ENCODE results near the gene CTNNA1.

CTNNA1 gene

GRCh38 chr5:138930371-138931097 is 177.3 kb downstream of the CTNNA1 start:
- DNase-seq (ENCODE audit: low read depth): no peak

GRCh38 chr5:138932171-138932810 is 179.1 kb downstream of the CTNNA1 start:
- no peak for DNase-seq (ENCODE audit: low read depth)

- no peak for DNase-seq (ENCODE audit: low read depth)
Observed at GRCh38 chr5:138933522-138934290, 180.5 kb downstream of the CTNNA1 start.

- no peak for DNase-seq (ENCODE audit: low read depth)
Observed at GRCh38 chr5:138934971-138935370, 181.7 kb downstream of the CTNNA1 start.

- DNase-seq (ENCODE audit: low read depth): no peak
Observed at GRCh38 chr5:138935466-138935865, 182.2 kb downstream of the CTNNA1 start.

GRCh38 chr5:138936225-138936967 is 183.2 kb downstream of the CTNNA1 start:
- DNase-seq (ENCODE audit: low read depth): no peak

GRCh38 chr5:138936968-138937345 is 183.7 kb downstream of the CTNNA1 start:
- DNase-seq (ENCODE audit: low read depth): no peak

- no peak for DNase-seq (ENCODE audit: low read depth)
Observed at GRCh38 chr5:138937392-138938387, 184.5 kb downstream of the CTNNA1 start.

- no peak for DNase-seq (ENCODE audit: low read depth)
Observed at GRCh38 chr5:138938526-138938925, 185.3 kb downstream of the CTNNA1 start.

GRCh38 chr5:138942066-138942465 is 188.8 kb downstream of the CTNNA1 start:
- no peak for DNase-seq (ENCODE audit: low read depth)

- DNase-seq (ENCODE audit: low read depth): no peak
Observed at GRCh38 chr5:138942861-138943260, 189.6 kb downstream of the CTNNA1 start.

- DNase-seq (ENCODE audit: low read depth): no peak
Observed at GRCh38 chr5:138943599-138944173, 190.5 kb downstream of the CTNNA1 start.

GRCh38 chr5:138944527-138945322 is 191.5 kb downstream of the CTNNA1 start:
- DNase-seq (ENCODE audit: low read depth): no peak

GRCh38 chr5:138945421-138946240 is 192.4 kb downstream of the CTNNA1 start:
- no peak for DNase-seq (ENCODE audit: low read depth)

GRCh38 chr5:138946241-138946623 is 193.0 kb downstream of the CTNNA1 start:
- no peak for DNase-seq (ENCODE audit: low read depth)

GRCh38 chr5:138946831-138947560 is 193.8 kb downstream of the CTNNA1 start:
- DNase-seq (ENCODE audit: low read depth): no peak

- no peak for DNase-seq (ENCODE audit: low read depth)
Observed at GRCh38 chr5:138947780-138948179, 194.6 kb downstream of the CTNNA1 start.
